Activated CD8-positive, alpha-beta T cell treated with anti-CD3 and anti-CD28 coated beads, Interleukin-2, amount 10 ng/mL, durations not matched to agents 7 days and 5 days (primary cell): ENCODE results near the gene MAGOHB. TPM values are rescaled to one million over a fixed set of nuclear protein-coding genes. Genes with fewer than 3 reads are reported as not detected.
A peak's percentile ranks its signal among the peaks of the same experiment; 100 is the strongest.

Source experiments
- ATAC-seq: fragments of 150-1000 bp; cut with Tn5 transposase; one replicate; pipeline ENCODE4 v1.10.0; 2021; ENCODE audit warnings: moderate library complexity
- CTCF ChIA-PET: fragments of 350-600 bp; sonication (Branson Sonifier 250); formaldehyde crosslinking; loops from one replicate; lab custom pipeline; 2021; ENCODE audit warnings: antibody characterized with exemption; lab: Charles Lee
- POLR2A ChIA-PET: fragments of 350-600 bp; sonication (Branson Sonifier 250); formaldehyde crosslinking; loops from one replicate; lab custom pipeline; 2021; ENCODE audit warnings: antibody characterized with exemption; lab: Charles Lee
- DNase-seq: peaks from one replicate; pipeline ENCODE4 v3.0.0-alpha.2; 2020
- H3K27ac Mint-ChIP-seq: one replicate; pipeline ENCODE4 v1.8.0; 2021; ENCODE audit warnings: mild to moderate bottlenecking, mixed read lengths
- H3K27me3 Mint-ChIP-seq: one replicate; pipeline ENCODE4 v1.8.0; 2021; ENCODE audit warnings: low read depth, mixed read lengths
- H3K36me3 Mint-ChIP-seq: one replicate; pipeline ENCODE4 v1.8.0; 2021; ENCODE audit warnings: low read depth, mixed read lengths
- H3K4me1 Mint-ChIP-seq: one replicate; pipeline ENCODE4 v1.8.0; 2021; ENCODE audit warnings: low read depth, mixed read lengths
- H3K4me3 Mint-ChIP-seq: one replicate; pipeline ENCODE4 v1.8.0; 2021; ENCODE audit warnings: mild to moderate bottlenecking, mixed read lengths
- H3K9me3 Mint-ChIP-seq: one replicate; pipeline ENCODE4 v1.8.0; 2022; ENCODE audit warnings: mixed read lengths; ENCODE audit not compliant: insufficient read depth
- total RNA-seq, 2 experiments: library from RNA; stranded (reverse); gene quantifications; one replicate each; pipeline ENCODE4 v1.2.3, GENCODE V29; 2021

Gene MAGOHB
- total RNA-seq, 2 experiments from 2014 or later: 73.9 to 76.9 TPM

- DNase-seq (peak; percentile 78), ATAC-seq (peak; percentile 37)
- Mint-ChIP-seq H3K27ac (peak overlapping the region; percentile 92), H3K9me3 (peaks cover 19% of the 10 kb centered on the region), H3K36me3 (peaks cover 74% of the 10 kb centered on the region), H3K4me1 (peaks cover 52% of the 10 kb centered on the region), H3K27me3 (no peaks in the 10 kb centered on the region), H3K4me3 (peak overlapping the region; percentile 90)
- CTCF ChIA-PET: interaction anchor here (0.9 to 1.7 kb wide), 7 partner anchors 163 to 262 kb away, joined by 3 to 5 read pairs (median 4); no protein-coding TSS in a partner anchor
- POLR2A ChIA-PET: interaction anchor here (0.5 to 2.9 kb wide), 38 partner anchors 9 to 904 kb away, joined by 3 to 140 read pairs (median 5); partner anchors contain the start of genes CD69, CLEC2B, CLEC2D and EIF2S3B
Measured at GRCh38 chr12:10554756-10555481, 58.5 kb downstream of the MAGOHB start.

- H3K27ac Mint-ChIP-seq: peak overlapping the region; percentile 92
- DNase-seq: peak; percentile 77
- ChIA-PET CTCF (interaction anchor here (0.6 to 1.7 kb wide), 9 partner anchors 55 to 883 kb away, joined by 3 to 5 read pairs (median 4); no protein-coding TSS in a partner anchor), POLR2A (interaction anchor here (0.6 to 2.9 kb wide), 37 partner anchors 8 to 906 kb away, joined by 3 to 140 read pairs (median 5); partner anchors contain the start of genes CD69, CLEC2B, CLEC2D and EIF2S3B)
- peaks cover 49% of the 10 kb centered on the region for H3K4me1 Mint-ChIP-seq
- peaks cover 72% of the 10 kb centered on the region for H3K36me3 Mint-ChIP-seq
- H3K27me3 Mint-ChIP-seq: no peaks in the 10 kb centered on the region
- peak; percentile 58 for ATAC-seq
- peaks cover 19% of the 10 kb centered on the region for H3K9me3 Mint-ChIP-seq
- peak overlapping the region; percentile 90 for H3K4me3 Mint-ChIP-seq
Measured at GRCh38 chr12:10554228-10554755, 59.1 kb downstream of the MAGOHB start.

Other genes starting within 250 kb of the MAGOHB start
- 100 to 1,000 TPM; 117 to 123 TPM for gene KLRK1, start 223.6 kb downstream of the MAGOHB start, total RNA-seq
- gene KLRC4, start 203.9 kb downstream of the MAGOHB start, total RNA-seq: 1 to 10 TPM; 3.6 to 4.9 TPM
- 1 to 10 TPM; 1.3 to 2.1 TPM for gene KLRC3, start 193.0 kb downstream of the MAGOHB start, total RNA-seq
- gene KLRC2, start 177.6 kb downstream of the MAGOHB start, total RNA-seq: 1 to 10 TPM; 1.6 to 1.7 TPM
- 1 to 10 TPM; 4.9 to 5.0 TPM for gene KLRC1, start 160.2 kb downstream of the MAGOHB start, total RNA-seq
- 1 to 10 TPM; 1.8 to 2.3 TPM for gene EIF2S3B, start 107.7 kb downstream of the MAGOHB start, total RNA-seq
- 1 to 10 TPM; 5.3 to 5.9 TPM for gene STYK1, start 60.4 kb upstream of the MAGOHB start, total RNA-seq
- gene YBX3, start 109.7 kb upstream of the MAGOHB start, total RNA-seq: 10 to 100 TPM; 85.4 to 91.9 TPM
- gene TAS2R7, start 189.0 kb upstream of the MAGOHB start, total RNA-seq: not detected
- gene TAS2R8, start 193.7 kb upstream of the MAGOHB start, total RNA-seq: not detected
- not detected for gene TAS2R9, start 196.6 kb upstream of the MAGOHB start, total RNA-seq
- not detected for gene TAS2R10, start 212.7 kb upstream of the MAGOHB start, total RNA-seq
- gene PRR4, start 235.9 kb upstream of the MAGOHB start, total RNA-seq: 1 to 10 TPM; 1.3 to 2.9 TPM